Measurements from ENCODE around the gene RPS6KA3.
A peak's percentile ranks its signal among the peaks of the same experiment; 100 is the strongest.
"Not testable (repeated sequence)": the region's sequence is repeated elsewhere in the genome, so short reads cannot be mapped to it uniquely, and the experiment has no call there.

Gene RPS6KA3

DNA sequence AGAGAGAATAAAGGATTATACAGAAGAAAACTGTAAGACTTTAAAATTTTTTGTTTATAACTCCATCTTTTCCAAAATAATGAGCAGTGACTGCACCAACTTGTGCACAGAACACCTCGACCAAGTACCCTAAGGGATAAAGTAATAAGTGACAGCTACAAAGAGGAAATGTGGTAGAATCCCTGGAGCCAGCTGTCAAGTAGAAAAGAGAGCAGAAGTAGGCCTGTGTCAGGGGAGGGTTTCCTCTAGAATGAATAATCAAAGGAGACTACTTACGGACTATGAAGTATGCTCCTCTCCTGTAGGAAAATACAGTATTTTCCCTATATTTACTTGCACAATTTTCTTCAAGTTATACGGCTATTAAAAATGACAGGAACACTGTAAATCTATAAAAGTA, 126.3 kb downstream of the RPS6KA3 start:
- Histone ChIP-seq H4K20me1 (peaks cover 48 to 61% (median 57%) of the 10 kb centered on the region in 11 experiments; a peak in 21 of 22 replicates), H3K9me3 (replicated peaks in 1 of 11) (no peaks in the 10 kb centered on the region), H3K27me3 (no peaks in the 10 kb centered on the region), H3K4me1 (peaks cover 30 to 50% (median 47%) of the 10 kb centered on the region in 10 experiments), H3K9ac (peak overlapping the region; percentile 84 to 98 (median 93)), H3K36me3 (peaks cover 42 to 49% (median 48%) of the 10 kb centered on the region in 11 experiments), H3K4me2 (peak overlapping the region; percentile 78 to 92 (median 86)), H3K27ac (peak overlapping the region in 10 of 11 experiments; percentile 80 to 95 (median 86); a peak in 18 of 22 replicates), H3K4me3 (peak overlapping the region; percentile 81 to 100 (median 90))
- TF ChIP-seq Cebpa-rat (IDR thresholded peaks at IDR 0.05): no peak

DNA sequence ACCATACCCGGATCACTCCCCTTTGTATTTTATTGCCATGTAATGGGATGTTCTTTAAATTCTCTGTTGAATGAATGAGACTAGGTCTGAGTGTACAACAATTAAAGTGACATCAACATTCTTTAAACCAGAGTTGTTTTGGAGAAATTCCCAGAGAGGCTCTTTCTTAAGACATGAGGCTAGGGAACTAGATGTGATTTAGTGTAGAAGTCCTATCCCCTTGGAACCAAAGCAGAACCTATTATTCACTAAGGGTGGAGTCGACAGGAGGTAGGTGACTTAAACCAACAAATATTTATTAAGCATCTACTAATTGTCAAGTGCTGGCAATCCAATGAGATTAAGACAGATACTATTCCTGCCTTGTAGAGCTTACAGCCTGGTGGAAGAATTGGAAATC, 126.7 kb downstream of the RPS6KA3 start:
- peaks cover 30 to 46% (median 43%) of the 10 kb centered on the region in 10 experiments for H3K4me1 ChIP-seq
- H4K20me1 ChIP-seq: peaks cover 53 to 66% (median 62%) of the 10 kb centered on the region in 11 experiments; a peak in 21 of 22 replicates
- no peak overlapping the region for H3K27ac ChIP-seq
- peak overlapping the region; percentile 78 to 92 (median 86) for H3K4me2 ChIP-seq
- peak overlapping the region; percentile 81 to 100 (median 90) for H3K4me3 ChIP-seq
- H3K27me3 ChIP-seq: no peaks in the 10 kb centered on the region
- peaks cover 47 to 54% (median 53%) of the 10 kb centered on the region in 11 experiments for H3K36me3 ChIP-seq
- peak overlapping the region; percentile 84 to 98 (median 93); a peak in 17 of 22 replicates for H3K9ac ChIP-seq
- H3K9me3 ChIP-seq (replicated peaks in 1 of 11): no peaks in the 10 kb centered on the region
- no peak for TF ChIP-seq Cebpa-rat (IDR thresholded peaks at IDR 0.05)

DNA sequence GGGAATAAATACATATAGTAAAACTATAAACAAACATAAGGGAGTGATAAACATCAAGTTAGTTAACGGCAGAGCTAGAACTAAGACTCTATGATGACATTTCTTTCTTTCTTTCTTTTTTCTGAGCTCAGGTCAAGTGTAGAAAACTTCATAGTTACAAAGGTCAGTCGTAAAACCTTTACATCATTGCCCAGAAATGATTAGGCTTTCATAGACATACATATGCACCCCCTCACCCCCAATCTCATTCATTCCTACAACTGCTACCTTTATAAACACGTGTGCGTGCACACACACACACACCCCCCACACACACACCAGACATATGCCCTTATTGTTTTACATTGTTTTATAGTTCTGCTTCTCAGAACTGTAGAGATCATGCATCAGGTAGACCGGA, 130.8 kb downstream of the RPS6KA3 start:
- no peak overlapping the region for H3K4me3 ChIP-seq
- H3K27me3 ChIP-seq: no peaks in the 10 kb centered on the region
- no peak overlapping the region for H3K27ac ChIP-seq
- no peaks in the 10 kb centered on the region for H3K9me3 ChIP-seq (replicated peaks in 1 of 11)
- peaks cover 16 to 39% (median 21%) of the 10 kb centered on the region in 10 experiments for H3K4me1 ChIP-seq
- TF ChIP-seq Cebpa-rat (IDR thresholded peaks at IDR 0.05): no peak
- H3K9ac ChIP-seq: no peak overlapping the region
- peaks cover 74 to 100% (median 99%) of the 10 kb centered on the region in 11 experiments; a peak in 21 of 22 replicates for H4K20me1 ChIP-seq
- no peak overlapping the region for H3K4me2 ChIP-seq
- peaks cover 84 to 94% (median 93%) of the 10 kb centered on the region in 11 experiments for H3K36me3 ChIP-seq

DNA sequence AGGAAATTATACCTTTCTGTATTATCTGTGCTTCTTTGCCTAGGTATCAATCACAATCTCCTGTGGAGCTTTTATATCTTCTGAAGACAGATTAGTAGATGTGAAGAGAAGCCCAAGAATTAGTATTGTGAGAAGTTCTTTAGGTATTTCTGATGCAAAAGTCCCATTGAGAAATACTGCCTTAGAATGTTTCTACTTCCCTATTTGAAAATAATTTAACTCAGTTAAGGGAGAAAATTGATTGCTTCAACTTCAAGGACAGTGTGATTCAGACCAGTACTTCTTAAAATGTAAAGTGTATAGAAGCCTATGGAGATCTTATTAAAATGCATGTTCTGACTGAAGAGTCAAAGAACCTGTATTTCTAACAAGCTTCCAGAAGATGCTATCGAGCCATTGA, 134.0 kb downstream of the RPS6KA3 start:
- Histone ChIP-seq H3K9ac (no peak overlapping the region), H3K4me2 (peak overlapping the region in 1 of 11 experiments; percentile 31; a peak in 1 of 22 replicates), H3K36me3 (peaks cover 88 to 96% (median 96%) of the 10 kb centered on the region in 11 experiments), H3K27me3 (no peaks in the 10 kb centered on the region), H3K9me3 (replicated peaks in 1 of 11) (no peaks in the 10 kb centered on the region), H4K20me1 (peaks cover 60 to 96% (median 92%) of the 10 kb centered on the region in 11 experiments; a peak in 21 of 22 replicates), H3K27ac (no peak overlapping the region), H3K4me3 (no peak overlapping the region), H3K4me1 (peaks cover 0 to 28% (median 3%) of the 10 kb centered on the region in 10 experiments; a peak in 7 of 20 replicates)
- TF ChIP-seq Cebpa-rat (IDR thresholded peaks at IDR 0.05): no peak

DNA sequence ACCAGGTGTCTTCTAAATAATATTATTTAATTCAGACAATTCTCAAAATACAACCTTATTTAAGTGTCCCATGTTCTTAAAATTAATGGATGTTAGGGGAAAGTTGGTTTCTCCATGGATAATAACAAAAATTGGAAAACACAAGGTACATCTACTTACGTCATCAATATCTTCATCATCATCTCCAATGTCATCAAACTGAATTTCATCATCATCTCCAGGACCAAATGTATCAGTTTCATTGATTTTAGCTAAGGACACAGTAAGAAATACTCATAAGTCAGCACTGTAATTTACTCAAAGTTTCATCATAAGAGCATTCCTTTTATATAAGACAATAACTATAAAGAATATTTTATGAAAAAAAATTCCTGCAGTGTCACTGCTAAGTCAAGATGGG, 136.4 kb downstream of the RPS6KA3 start:
- Histone ChIP-seq H3K36me3 (peaks cover 65 to 79% (median 77%) of the 10 kb centered on the region in 11 experiments), H3K4me2 (no peak overlapping the region), H4K20me1 (peaks cover 42 to 77% (median 69%) of the 10 kb centered on the region in 11 experiments; a peak in 20 of 22 replicates), H3K9ac (no peak overlapping the region), H3K4me3 (no peak overlapping the region), H3K9me3 (replicated peaks in 1 of 11) (no peaks in the 10 kb centered on the region), H3K27me3 (no peaks in the 10 kb centered on the region), H3K27ac (no peak overlapping the region), H3K4me1 (peaks cover 0 to 28% (median 3%) of the 10 kb centered on the region in 10 experiments; a peak in 7 of 20 replicates)
- TF ChIP-seq Cebpa-rat (IDR thresholded peaks at IDR 0.05): no peak

DNA sequence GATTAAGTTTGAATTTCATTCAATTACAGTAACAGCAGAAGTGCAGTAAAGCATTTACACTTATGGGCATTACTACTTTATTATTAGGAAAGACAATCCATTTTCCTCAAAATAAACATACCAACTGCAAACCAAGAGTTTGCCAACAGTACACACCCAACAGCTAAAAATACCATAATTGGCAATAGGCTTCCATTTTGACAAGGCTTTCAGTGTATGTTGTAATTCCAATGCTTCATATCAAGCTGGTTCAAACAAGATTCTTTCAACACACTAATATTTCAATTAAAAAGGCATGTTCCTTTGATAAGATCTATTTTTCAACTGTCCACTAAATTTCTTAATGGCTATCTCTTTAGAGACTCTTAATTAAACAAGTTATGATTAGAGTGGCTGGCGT, 137.2 kb downstream of the RPS6KA3 start:
- no peaks in the 10 kb centered on the region for H3K27me3 ChIP-seq
- peaks cover 64 to 79% (median 77%) of the 10 kb centered on the region in 11 experiments for H3K36me3 ChIP-seq
- H3K9ac ChIP-seq: no peak overlapping the region
- H3K27ac ChIP-seq: no peak overlapping the region
- peaks cover 0 to 28% (median 3%) of the 10 kb centered on the region in 10 experiments; a peak in 7 of 20 replicates for H3K4me1 ChIP-seq
- H3K4me2 ChIP-seq: no peak overlapping the region
- H3K4me3 ChIP-seq: no peak overlapping the region
- H3K9me3 ChIP-seq (replicated peaks in 1 of 11): no peaks in the 10 kb centered on the region
- H4K20me1 ChIP-seq: peaks cover 35 to 75% (median 66%) of the 10 kb centered on the region in 11 experiments; a peak in 20 of 22 replicates
- TF ChIP-seq Cebpa-rat (IDR thresholded peaks at IDR 0.05): no peak

DNA sequence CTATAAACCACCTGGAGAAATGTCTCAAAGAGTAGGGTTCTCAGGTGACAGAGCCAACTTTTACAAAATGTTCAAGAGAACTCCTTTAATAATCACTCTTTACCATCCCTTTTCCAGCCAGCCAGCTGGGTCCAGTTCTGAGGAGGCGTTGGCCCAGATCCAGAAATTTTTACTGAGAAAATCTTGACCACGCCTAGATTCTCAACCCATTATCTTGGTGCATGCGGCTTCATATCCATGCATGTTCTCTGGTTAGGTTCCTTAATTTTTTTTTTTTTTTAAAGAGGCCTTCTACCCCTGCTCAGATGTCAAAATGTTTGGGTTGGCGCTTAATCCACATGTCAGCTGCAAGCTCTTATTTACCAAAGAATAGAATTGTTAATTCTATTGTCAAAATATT, 138.0 kb downstream of the RPS6KA3 start:
- Histone ChIP-seq H3K36me3 (peaks cover 56 to 79% (median 75%) of the 10 kb centered on the region in 11 experiments), H3K27me3 (no peaks in the 10 kb centered on the region), H3K27ac (peak overlapping the region in 1 of 11 experiments; percentile 25; a peak in 1 of 22 replicates), H3K9ac (0 out of 22 replicates have a peak overlapping the region, but pooled peaks of 1 of the 11 experiments have one; percentile 9), H3K4me2 (no peak overlapping the region), H3K9me3 (replicated peaks in 1 of 11) (no peaks in the 10 kb centered on the region), H3K4me1 (peaks cover 0 to 22% (median 3%) of the 10 kb centered on the region in 10 experiments; a peak in 7 of 20 replicates), H3K4me3 (no peak overlapping the region), H4K20me1 (peaks cover 26 to 66% (median 59%) of the 10 kb centered on the region in 11 experiments; a peak in 20 of 22 replicates)
- no peak for TF ChIP-seq Cebpa-rat (IDR thresholded peaks at IDR 0.05)

DNA sequence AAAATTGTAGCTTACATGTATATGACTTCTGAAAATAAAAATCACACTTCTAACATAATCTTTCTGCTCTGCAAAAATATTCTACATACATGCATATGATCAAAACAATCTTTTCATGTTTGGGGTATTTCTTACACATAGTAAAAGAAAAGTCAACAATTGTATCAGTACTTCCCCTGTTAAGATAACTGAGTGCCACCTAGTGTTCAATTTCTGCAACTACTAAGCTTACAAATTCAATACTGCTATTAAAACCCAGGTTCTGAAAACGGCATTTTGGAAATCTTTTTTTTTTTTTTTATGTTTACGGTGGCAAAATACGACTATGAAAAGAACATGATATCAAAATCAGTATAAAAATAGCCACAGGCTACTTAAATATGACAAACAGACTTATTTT, 139.3 kb downstream of the RPS6KA3 start:
- peaks cover 17 to 54% (median 49%) of the 10 kb centered on the region in 11 experiments; a peak in 20 of 22 replicates for H4K20me1 ChIP-seq
- not testable (repeated sequence) for H3K4me2 ChIP-seq; H3K4me1 ChIP-seq; H3K4me3 ChIP-seq; H3K27ac ChIP-seq; H3K27me3 ChIP-seq; H3K9ac ChIP-seq; H3K9me3 ChIP-seq (replicated peaks in 1 of 11)
- peaks cover 46 to 72% (median 68%) of the 10 kb centered on the region in 11 experiments for H3K36me3 ChIP-seq

DNA sequence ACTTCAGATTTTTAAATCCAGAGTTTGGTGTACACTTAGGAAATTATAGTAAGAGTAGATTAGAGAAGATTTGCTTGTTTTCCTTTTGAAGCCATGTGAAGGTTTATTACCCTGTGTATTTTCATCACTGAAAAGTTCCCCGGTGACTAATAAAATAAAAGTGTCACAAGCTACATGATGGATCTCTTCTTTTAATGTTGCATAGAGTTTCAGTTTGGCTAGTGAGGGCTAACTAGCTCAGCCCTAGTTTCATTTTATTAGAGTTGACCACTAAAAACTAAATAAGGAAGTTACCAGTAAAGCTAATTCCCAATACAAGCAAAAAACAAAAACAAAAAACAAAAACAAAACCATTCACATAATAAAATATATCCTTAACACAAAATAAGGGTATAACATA, 139.9 kb downstream of the RPS6KA3 start:
- Histone ChIP-seq H3K36me3 (peaks cover 43 to 66% (median 62%) of the 10 kb centered on the region in 11 experiments), H4K20me1 (peaks cover 16 to 48% (median 43%) of the 10 kb centered on the region in 11 experiments; a peak in 19 of 22 replicates)
- not testable (repeated sequence) for H3K27ac ChIP-seq; H3K27me3 ChIP-seq; H3K4me2 ChIP-seq; H3K9me3 ChIP-seq (replicated peaks in 1 of 11); H3K9ac ChIP-seq; H3K4me3 ChIP-seq; H3K4me1 ChIP-seq
